MCF 10A (cell line): ENCODE measurements around the gene HID1. TPM values are rescaled to one million over a fixed set of nuclear protein-coding genes. Genes with fewer than 3 reads are reported as not detected.

Experiments used
- BruUV-seq: library from RNA; stranded (reverse); fragments of 400-500 nt; replicated peaks from 2 replicates; lab custom pipeline; 2021; lab: Mats Ljungman, UMichigan
- CTCF ChIA-PET: fragments of 300-600 bp; sonication (Branson Sonifier 250); formaldehyde crosslinking; extraction: SDS; loops from one replicate; lab custom pipeline; 2021; ENCODE audit warnings: antibody characterized with exemption, inconsistent platforms; lab: Yijun Ruan, JAX
- POLR2A ChIA-PET: fragments of 300-600, 350-650 bp; sonication (Branson Sonifier 250); formaldehyde crosslinking; extraction: SDS; loops from one replicate; lab custom pipeline; 2020; ENCODE audit warnings: antibody characterized with exemption, inconsistent platforms; lab: Yijun Ruan, JAX
- DNase-seq: peaks from one replicate; pipeline ENCODE4 v3.0.0-alpha.2; 2018; ENCODE audit not compliant: unreplicated experiment
- H3K27ac Mint-ChIP-seq: one replicate; pipeline ENCODE4 v1.8.0; 2022; ENCODE audit warnings: mild to moderate bottlenecking, low read depth, mixed read lengths; ENCODE audit not compliant: unreplicated experiment
- H3K27me3 Mint-ChIP-seq: one replicate; pipeline ENCODE4 v1.8.0; 2022; ENCODE audit warnings: mixed read lengths; ENCODE audit not compliant: insufficient read depth, unreplicated experiment
- H3K36me3 Mint-ChIP-seq: one replicate; pipeline ENCODE4 v1.8.0; 2022; ENCODE audit warnings: mild to moderate bottlenecking, moderate library complexity, mixed read lengths; ENCODE audit not compliant: insufficient read depth, unreplicated experiment
- H3K4me1 Mint-ChIP-seq: one replicate; pipeline ENCODE4 v1.8.0; 2022; ENCODE audit warnings: mixed read lengths; ENCODE audit not compliant: insufficient read depth, unreplicated experiment
- H3K4me3 Mint-ChIP-seq: one replicate; pipeline ENCODE4 v1.8.0; 2022; ENCODE audit warnings: mild to moderate bottlenecking, moderate library complexity, mixed read lengths; ENCODE audit not compliant: unreplicated experiment
- H3K9me3 Mint-ChIP-seq: one replicate; pipeline ENCODE4 v1.8.0; 2022; ENCODE audit warnings: mixed read lengths; ENCODE audit not compliant: unreplicated experiment
- intact Hi-C: fragments of 100-400 bp; cut with micrococcal nuclease; formaldehyde crosslinking; loops from 2 replicates; pipeline ENCODE4 v1.14.1; 2022
- total RNA-seq: library from RNA; stranded (reverse); gene quantifications from 2 replicates; pipeline ENCODE4 v1.2.3, GENCODE V29; 2022
- TF ChIP-seq, protein P1 (sequence below): fragments of 200-600 bp; IDR thresholded peaks from one replicate; pipeline ENCODE4 v1.8.0; 2022; ENCODE audit warnings: antibody characterized with exemption, mild to moderate bottlenecking; ENCODE audit not compliant: unreplicated experiment

The HID1 gene
- total RNA-seq, 1 experiment from 2014 or later, result 3.2 TPM

DNA sequence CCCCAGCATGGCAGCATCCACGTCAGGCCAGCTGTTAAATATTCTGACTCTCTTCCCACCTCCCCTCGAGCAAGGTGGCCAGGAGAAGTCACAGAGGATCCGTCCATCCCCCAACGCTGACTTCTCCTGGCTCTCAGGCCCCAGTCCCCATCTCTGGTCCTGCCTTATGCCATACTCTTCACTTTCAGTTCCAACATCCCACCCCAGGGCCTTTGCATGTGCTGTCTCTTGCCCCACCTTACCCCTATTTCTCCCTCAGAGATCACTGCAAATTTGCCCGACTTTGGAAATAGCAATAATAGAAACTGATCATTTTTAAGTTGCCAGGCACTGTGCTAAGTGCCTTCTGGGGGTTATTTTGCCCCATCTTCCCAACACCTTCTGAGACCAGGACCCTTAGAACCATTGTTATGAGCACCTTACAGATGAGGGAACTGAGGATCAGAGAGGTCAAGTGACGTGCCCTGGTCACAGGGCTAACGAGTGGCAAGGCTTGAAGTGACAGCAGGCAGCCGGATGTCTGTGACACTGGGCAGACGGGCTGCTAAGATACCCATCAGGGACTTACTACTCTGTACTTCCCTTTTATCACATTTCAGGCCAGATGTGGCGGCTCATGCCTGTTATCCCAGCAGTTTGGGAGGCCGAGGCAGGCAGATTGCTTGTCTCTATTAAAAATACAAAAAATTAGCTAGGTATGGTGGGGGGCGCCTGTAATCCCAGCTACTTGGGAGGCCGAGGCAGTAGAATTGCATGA lies 17.7 kb downstream of the HID1 start:
- intact Hi-C loops, result no loop called here
- POLR2A ChIA-PET, result no interaction called here
- CTCF ChIA-PET, result interaction anchor here (0.6 to 8.6 kb wide), 2 partner anchors 31 to 1257 kb away, joined by 3 to 233 read pairs; partner anchors contain the start of genes OTOP2 and USH1G
- Mint-ChIP-seq H3K4me3 (no peak overlapping the region), H3K9me3 (no peaks in the 10 kb centered on the region), H3K27ac (no peak overlapping the region), H3K36me3 (no peaks in the 10 kb centered on the region), H3K27me3 (no peaks in the 10 kb centered on the region), H3K4me1 (peaks cover 1% of the 10 kb centered on the region)
- BruUV-seq, result no TSS peak
- no peak for DNase-seq
- TF ChIP-seq, protein P1, sequence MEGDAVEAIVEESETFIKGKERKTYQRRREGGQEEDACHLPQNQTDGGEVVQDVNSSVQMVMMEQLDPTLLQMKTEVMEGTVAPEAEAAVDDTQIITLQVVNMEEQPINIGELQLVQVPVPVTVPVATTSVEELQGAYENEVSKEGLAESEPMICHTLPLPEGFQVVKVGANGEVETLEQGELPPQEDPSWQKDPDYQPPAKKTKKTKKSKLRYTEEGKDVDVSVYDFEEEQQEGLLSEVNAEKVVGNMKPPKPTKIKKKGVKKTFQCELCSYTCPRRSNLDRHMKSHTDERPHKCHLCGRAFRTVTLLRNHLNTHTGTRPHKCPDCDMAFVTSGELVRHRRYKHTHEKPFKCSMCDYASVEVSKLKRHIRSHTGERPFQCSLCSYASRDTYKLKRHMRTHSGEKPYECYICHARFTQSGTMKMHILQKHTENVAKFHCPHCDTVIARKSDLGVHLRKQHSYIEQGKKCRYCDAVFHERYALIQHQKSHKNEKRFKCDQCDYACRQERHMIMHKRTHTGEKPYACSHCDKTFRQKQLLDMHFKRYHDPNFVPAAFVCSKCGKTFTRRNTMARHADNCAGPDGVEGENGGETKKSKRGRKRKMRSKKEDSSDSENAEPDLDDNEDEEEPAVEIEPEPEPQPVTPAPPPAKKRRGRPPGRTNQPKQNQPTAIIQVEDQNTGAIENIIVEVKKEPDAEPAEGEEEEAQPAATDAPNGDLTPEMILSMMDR, result no peak

DNA sequence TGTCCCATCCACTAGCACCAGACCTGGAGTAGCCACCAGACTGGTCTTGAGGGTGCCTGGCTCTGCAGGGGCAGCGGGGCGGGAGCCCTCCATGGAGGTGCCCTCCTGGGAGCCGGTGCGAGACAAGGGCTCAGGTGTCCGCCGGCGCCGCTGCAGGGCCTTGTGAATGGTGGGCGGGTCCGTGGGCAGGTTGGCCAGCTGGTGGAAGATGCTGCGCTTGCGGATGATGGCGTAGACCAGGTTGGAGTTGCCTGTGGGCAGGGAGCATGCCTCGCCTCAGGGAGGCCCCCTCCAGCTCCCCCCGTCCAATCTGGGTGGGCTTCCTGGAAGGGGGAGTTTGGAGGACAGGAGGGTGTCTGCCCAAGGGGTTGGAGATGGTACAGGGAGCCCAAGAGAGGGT lies 18.4 kb downstream of the HID1 start:
- no peak overlapping the region for H3K27ac Mint-ChIP-seq
- H3K4me3 Mint-ChIP-seq, result no peak overlapping the region
- ChIA-PET CTCF (interaction anchor here (0.6 to 2.6 kb wide), 2 partner anchors 31 to 1258 kb away, joined by 3 to 9 read pairs; partner anchors contain the start of genes OTOP2 and USH1G), POLR2A (no interaction called here)
- TF ChIP-seq, protein P1, result no peak
- intact Hi-C loops, result no loop called here
- H3K36me3 Mint-ChIP-seq, result no peaks in the 10 kb centered on the region
- no peaks in the 10 kb centered on the region for H3K27me3 Mint-ChIP-seq
- H3K9me3 Mint-ChIP-seq, result no peaks in the 10 kb centered on the region
- DNase-seq, result no peak
- H3K4me1 Mint-ChIP-seq, result no peaks in the 10 kb centered on the region
- no TSS peak for BruUV-seq

DNA sequence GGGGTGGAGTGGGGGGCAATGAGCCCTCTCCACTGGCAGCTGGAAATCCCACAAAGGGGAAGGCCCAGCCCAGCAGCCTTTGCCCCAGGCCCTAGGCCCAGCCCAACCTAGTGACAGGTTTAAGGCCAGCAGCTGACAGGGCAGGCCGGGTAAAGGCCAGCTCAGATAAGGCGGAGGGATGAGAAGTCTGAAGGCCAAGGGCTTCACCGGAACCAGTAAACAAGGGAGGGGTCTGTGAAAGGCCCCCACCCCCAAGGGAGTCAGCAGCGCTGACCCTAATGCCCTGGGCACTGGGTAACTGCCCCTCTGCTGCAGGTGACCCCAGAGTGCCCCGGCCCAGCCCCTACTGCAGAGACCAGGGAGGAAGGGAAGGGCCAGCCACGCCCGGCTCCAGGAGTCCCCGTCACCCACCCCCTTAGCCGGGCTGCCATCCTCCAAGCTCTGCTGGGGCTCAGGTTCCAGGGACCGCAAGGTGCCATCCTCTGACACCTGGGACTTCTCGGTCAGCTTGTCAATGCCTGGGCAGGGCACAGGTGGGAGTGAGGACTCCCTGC lies 19.3 kb downstream of the HID1 start:
- ChIA-PET CTCF (interaction anchor here (0.6 to 2.6 kb wide), 3 partner anchors 20 to 30 kb away, joined by 3 to 9 read pairs (median 4); partner anchors contain the start of genes OTOP2 and USH1G), POLR2A (no interaction called here)
- no peak overlapping the region for H3K4me3 Mint-ChIP-seq
- no peak overlapping the region for H3K27ac Mint-ChIP-seq
- H3K27me3 Mint-ChIP-seq, result no peaks in the 10 kb centered on the region
- no peaks in the 10 kb centered on the region for H3K4me1 Mint-ChIP-seq
- no TSS peak for BruUV-seq
- intact Hi-C loops, result no loop called here
- TF ChIP-seq, protein P1, result no peak
- no peaks in the 10 kb centered on the region for H3K9me3 Mint-ChIP-seq
- H3K36me3 Mint-ChIP-seq, result no peaks in the 10 kb centered on the region
- DNase-seq, result no peak

DNA sequence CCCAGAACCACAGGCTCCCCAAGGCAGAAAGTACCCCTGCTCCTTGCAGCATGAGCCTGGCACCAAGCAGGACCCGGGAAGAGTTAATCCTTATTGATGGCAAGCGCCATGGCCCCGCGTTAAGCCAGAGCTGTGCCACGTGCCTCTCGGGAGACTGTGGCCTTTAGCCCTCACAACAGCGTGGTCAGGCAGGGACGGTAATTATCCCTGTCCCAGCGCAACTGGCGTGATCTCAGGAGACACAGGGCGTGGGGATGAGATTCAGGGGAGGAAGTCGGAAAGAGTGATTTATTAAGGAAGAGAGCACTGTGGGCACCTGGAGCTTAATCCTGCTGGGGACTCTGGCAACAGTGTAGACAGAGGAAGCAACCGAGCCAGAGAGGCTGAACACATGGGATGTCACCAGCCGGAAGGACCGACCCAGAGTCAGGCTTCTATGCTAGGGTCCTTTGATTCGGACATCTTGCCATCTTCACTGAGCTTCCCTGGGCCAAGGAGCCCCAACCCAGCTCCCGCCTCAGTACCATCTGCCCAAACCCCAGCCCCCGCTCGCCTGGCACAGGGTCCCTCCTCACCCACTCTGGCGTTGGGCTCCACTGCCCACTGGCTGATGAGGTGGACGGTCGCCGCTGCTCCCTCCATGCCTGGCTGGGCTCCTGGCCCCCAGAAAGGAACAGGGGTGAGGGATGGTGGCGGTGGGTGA lies 20.0 kb downstream of the HID1 start:
- TF ChIP-seq, protein P1, result no peak
- Mint-ChIP-seq H3K27me3 (no peaks in the 10 kb centered on the region), H3K4me1 (no peaks in the 10 kb centered on the region), H3K4me3 (no peak overlapping the region), H3K27ac (no peak overlapping the region), H3K9me3 (no peaks in the 10 kb centered on the region), H3K36me3 (no peaks in the 10 kb centered on the region)
- no peak for DNase-seq
- BruUV-seq, result no TSS peak
- intact Hi-C loops, result no loop called here
- ChIA-PET CTCF (interaction anchor here (0.7 to 2.6 kb wide), 4 partner anchors 11 to 32 kb away, joined by 3 to 9 read pairs (median 4); partner anchors contain the start of genes OTOP2 and USH1G), POLR2A (no interaction called here)
